Fibroblast of lung (primary cell): ENCODE results near the gene PNLDC1. TPM values are rescaled to one million over a fixed set of nuclear protein-coding genes. Genes with fewer than 3 reads are reported as not detected.

Experiments
- DNase-seq, 2 donors: peaks; one replicate each; pipeline versions ENCODE4 v3.0.0 to v3.0.0-alpha.2; 2010; ENCODE audit warnings: low read depth in 2 of 2
- H2AFZ ChIP-seq: 2 replicates; pipeline ENCODE4 v1.5.1; 2012; ENCODE audit warnings: low read length, control low read depth, inconsistent platforms
- H3K27ac ChIP-seq: 2 replicates; pipeline ENCODE4 v1.5.1; 2011; ENCODE audit warnings: low read length, control low read depth; ENCODE audit not compliant: insufficient read depth
- H3K27me3 ChIP-seq: 2 replicates; pipeline ENCODE4 v1.5.1; 2011; ENCODE audit warnings: mild to moderate bottlenecking, low read length; ENCODE audit not compliant: control insufficient read depth, insufficient read depth
- H3K36me3 ChIP-seq: 2 replicates; pipeline ENCODE4 v1.5.1; 2011; ENCODE audit warnings: low read length; ENCODE audit not compliant: control insufficient read depth, insufficient read depth
- H3K4me1 ChIP-seq: 2 replicates; pipeline ENCODE4 v1.5.1; 2011; ENCODE audit warnings: low read length; ENCODE audit not compliant: control insufficient read depth, insufficient read depth; ENCODE audit errors: extremely low read depth
- H3K4me2 ChIP-seq: 2 replicates; pipeline ENCODE4 v1.5.1; 2011; ENCODE audit warnings: low read length, control low read depth; ENCODE audit not compliant: insufficient read depth; ENCODE audit errors: extremely low read depth
- H3K4me3 ChIP-seq, 4 experiments: fragments of 200-600 bp in 1 of 4; sonication (generic) in 1 of 4; replicated peaks in 1 of 4; 2 replicates each; pipeline ENCODE4 v1.5.1; 2011 to 2016; ENCODE audit warnings: low read length in 4 of 4, low read depth in 3 of 4, mild to moderate bottlenecking in 3 of 4, control low read depth in 2 of 4, inconsistent platforms in 1 of 4, mixed read lengths in 1 of 4; ENCODE audit not compliant: insufficient read depth in 1 of 4; ENCODE audit errors: control extremely low read depth in 1 of 4
- H3K79me2 ChIP-seq: 2 replicates; pipeline ENCODE4 v1.5.1; 2012; ENCODE audit warnings: mild to moderate bottlenecking, low read length, inconsistent platforms; ENCODE audit not compliant: control insufficient read depth, insufficient read depth
- H3K9ac ChIP-seq: 2 replicates; pipeline ENCODE4 v1.5.1; 2011; ENCODE audit warnings: mild to moderate bottlenecking, low read length, control low read depth; ENCODE audit not compliant: insufficient read depth
- H3K9me3 ChIP-seq: 2 replicates; pipeline ENCODE4 v1.5.1; 2012; ENCODE audit warnings: low read depth, low read length; ENCODE audit not compliant: control insufficient read depth, insufficient read depth
- H4K20me1 ChIP-seq: 2 replicates; pipeline ENCODE4 v1.5.1; 2011; ENCODE audit warnings: low read length; ENCODE audit not compliant: control insufficient read depth, insufficient read depth; ENCODE audit errors: extremely low read depth
- EZH2 ChIP-seq: IDR thresholded peaks from 2 replicates; pipeline ENCODE4 v1.5.1; 2012; ENCODE audit warnings: low read length, control low read depth, mild to moderate bottlenecking; ENCODE audit errors: missing control alignments
- polyA plus RNA-seq, 2 donors: library from polyadenylated mRNA; depleted of rRNA in 1 of 2; stranded (reverse) in 1 of 2; unstranded in 1 of 2; fragments of >200 nt; gene quantifications; 2 replicates each; pipeline ENCODE4 v1.2.1, GENCODE V29; 2011 to 2012; ENCODE audit warnings: missing spikeins in 1 of 2
- total RNA-seq: library from RNA; depleted of rRNA; stranded (reverse); fragments of >200 nt; gene quantifications from 2 replicates; pipeline ENCODE4 v1.2.1, GENCODE V29; 2014
- TF ChIP-seq, protein P1 (sequence below), 2 donors: IDR thresholded peaks in 1 of 2; conservative IDR thresholded peaks in 1 of 2; 1 replicate in 1 of 2; 2 replicates in 1 of 2; pipeline ENCODE4 v1.5.1; 2011 to 2012; ENCODE audit warnings: low read length in 2 of 2, control low read depth in 1 of 2, inconsistent platforms in 1 of 2, low read depth in 1 of 2, mild to moderate bottlenecking in 1 of 2

PNLDC1 gene
- total and polyA plus RNA-seq, 2 donors (not counting 1 experiment from before 2014, with no cell fraction given) = not detected

DNA sequence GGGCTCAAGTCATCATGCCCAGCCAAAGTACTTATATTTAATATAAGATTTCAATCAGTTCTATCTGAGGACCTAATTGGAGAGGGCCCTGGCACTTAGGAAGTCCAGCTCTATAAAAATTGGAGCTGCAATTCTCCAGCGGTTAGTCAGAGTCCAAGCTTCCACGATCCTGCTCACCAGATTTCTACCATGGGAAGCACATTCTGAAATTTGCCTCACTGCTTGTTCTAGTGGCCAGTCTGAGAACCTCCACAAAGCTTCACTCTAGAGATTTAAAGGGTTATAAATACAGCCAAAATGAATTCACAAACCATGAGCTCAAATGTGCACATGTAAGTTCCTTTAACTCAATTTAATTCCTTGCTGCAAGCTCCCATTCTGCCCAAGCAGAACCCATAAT, 33.5 kb downstream of the PNLDC1 start:
- Histone ChIP-seq H3K36me3 (no peaks in the 10 kb centered on the region), H4K20me1 (no peaks in the 10 kb centered on the region), H3K79me2 (no peaks in the 10 kb centered on the region), H2AFZ (no peak overlapping the region), H3K9ac (no peak overlapping the region), H3K27me3 (no peaks in the 10 kb centered on the region), H3K4me2 (no peak overlapping the region), H3K4me3 (no peak overlapping the region), H3K9me3 (no peaks in the 10 kb centered on the region), H3K4me1 (no peaks in the 10 kb centered on the region), H3K27ac (no peak overlapping the region)
- TF ChIP-seq, protein P1, sequence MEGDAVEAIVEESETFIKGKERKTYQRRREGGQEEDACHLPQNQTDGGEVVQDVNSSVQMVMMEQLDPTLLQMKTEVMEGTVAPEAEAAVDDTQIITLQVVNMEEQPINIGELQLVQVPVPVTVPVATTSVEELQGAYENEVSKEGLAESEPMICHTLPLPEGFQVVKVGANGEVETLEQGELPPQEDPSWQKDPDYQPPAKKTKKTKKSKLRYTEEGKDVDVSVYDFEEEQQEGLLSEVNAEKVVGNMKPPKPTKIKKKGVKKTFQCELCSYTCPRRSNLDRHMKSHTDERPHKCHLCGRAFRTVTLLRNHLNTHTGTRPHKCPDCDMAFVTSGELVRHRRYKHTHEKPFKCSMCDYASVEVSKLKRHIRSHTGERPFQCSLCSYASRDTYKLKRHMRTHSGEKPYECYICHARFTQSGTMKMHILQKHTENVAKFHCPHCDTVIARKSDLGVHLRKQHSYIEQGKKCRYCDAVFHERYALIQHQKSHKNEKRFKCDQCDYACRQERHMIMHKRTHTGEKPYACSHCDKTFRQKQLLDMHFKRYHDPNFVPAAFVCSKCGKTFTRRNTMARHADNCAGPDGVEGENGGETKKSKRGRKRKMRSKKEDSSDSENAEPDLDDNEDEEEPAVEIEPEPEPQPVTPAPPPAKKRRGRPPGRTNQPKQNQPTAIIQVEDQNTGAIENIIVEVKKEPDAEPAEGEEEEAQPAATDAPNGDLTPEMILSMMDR (conservative IDR thresholded peaks at IDR 0.05 in 1 of 2, IDR thresholded peaks at IDR 0.05 in 1 of 2; ENCODE audit: low read depth in 1 of 2, low read length in 2 of 2) = peak in 1 of 2 donors; percentile 5
- no peak for TF ChIP-seq EZH2
- peak in 1 of 2 donors; percentile 5 for DNase-seq

DNA sequence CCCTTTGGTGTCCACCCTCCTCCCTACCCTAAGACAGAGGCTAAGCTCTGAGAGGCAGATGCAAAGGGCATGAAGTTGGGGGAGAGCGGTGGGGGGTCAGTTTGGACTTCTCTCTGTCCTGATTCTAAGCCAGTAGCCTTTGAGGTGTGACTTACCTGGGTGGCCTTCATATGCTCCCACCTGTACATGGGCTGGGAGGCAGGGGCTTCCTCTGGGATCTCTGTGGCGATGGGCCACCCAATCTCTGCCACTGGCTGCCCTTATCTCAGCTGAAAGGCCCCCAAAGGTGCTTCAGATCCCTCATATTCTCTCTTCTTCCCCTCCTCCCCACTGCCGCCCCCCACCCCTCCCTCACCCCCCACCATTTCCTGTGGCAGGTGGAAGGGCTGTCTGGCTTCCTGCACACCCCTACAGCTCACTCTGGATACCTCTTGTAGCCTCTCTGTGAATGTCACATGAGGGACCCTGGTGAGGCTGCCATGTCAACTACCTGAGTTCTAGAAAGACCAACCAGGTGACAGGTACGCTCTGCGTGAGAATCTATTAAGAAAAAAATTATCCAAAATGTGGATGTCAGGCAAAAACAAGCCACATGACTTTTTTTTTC, 34.0 kb downstream of the PNLDC1 start:
- Histone ChIP-seq H3K9ac (no peak overlapping the region), H3K79me2 (no peaks in the 10 kb centered on the region), H3K27me3 (no peaks in the 10 kb centered on the region), H3K27ac (no peak overlapping the region), H3K4me2 (no peak overlapping the region), H3K36me3 (no peaks in the 10 kb centered on the region), H2AFZ (no peak overlapping the region), H3K9me3 (no peaks in the 10 kb centered on the region), H4K20me1 (no peaks in the 10 kb centered on the region), H3K4me3 (no peak overlapping the region), H3K4me1 (no peaks in the 10 kb centered on the region)
- TF ChIP-seq, protein P1 (conservative IDR thresholded peaks at IDR 0.05 in 1 of 2, IDR thresholded peaks at IDR 0.05 in 1 of 2; ENCODE audit: low read depth in 1 of 2, low read length in 2 of 2) = no peak
- TF ChIP-seq EZH2 = no peak
- no peak for DNase-seq

DNA sequence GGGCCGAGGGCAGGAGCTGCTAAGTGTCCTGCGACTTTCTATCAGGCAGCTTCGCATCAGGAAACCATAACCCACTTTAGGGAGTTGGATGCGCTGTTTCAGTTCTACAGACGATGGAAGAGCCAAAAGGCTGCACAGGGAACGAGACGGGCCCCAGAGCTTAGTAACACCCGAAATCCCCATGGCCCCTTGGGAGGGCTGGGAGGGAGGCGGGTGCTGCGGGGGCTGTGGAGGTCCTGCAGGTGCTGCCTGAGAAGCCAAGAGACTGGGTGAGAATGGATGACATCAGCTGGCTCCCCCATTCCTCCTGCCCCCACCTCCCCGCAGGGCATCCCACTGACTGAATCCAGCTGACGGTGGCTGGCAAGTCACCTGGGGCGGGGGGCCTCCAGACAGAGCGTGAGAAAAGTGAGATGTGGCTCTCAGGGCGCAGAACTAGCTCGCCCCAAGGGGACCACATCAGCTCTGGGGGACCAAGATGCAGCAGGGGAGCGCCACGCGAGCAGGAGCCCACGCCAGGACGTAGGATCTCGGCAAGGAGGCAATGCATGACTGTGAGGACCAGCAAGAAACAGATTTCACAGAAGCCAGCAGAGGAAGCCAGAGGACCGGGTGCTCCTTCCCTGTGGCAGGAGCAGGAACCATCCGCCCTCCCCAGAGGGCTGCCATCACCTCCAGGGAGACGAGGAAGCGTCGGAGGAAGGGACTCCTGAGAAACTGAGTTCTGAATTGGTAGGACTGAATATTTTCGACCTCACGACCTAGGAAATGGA, 36.8 kb downstream of the PNLDC1 start:
- no peak for DNase-seq
- no peaks in the 10 kb centered on the region for H3K79me2 ChIP-seq
- no peaks in the 10 kb centered on the region for H3K9me3 ChIP-seq
- no peaks in the 10 kb centered on the region for H3K4me1 ChIP-seq
- no peak overlapping the region for H3K4me3 ChIP-seq
- H3K4me2 ChIP-seq = no peak overlapping the region
- H3K9ac ChIP-seq = no peak overlapping the region
- TF ChIP-seq, protein P1 (conservative IDR thresholded peaks at IDR 0.05 in 1 of 2, IDR thresholded peaks at IDR 0.05 in 1 of 2; ENCODE audit: low read depth in 1 of 2, low read length in 2 of 2) = no peak
- TF ChIP-seq EZH2 = no peak
- no peak overlapping the region for H3K27ac ChIP-seq
- H2AFZ ChIP-seq = no peak overlapping the region
- no peaks in the 10 kb centered on the region for H3K27me3 ChIP-seq
- no peaks in the 10 kb centered on the region for H3K36me3 ChIP-seq
- H4K20me1 ChIP-seq = no peaks in the 10 kb centered on the region
